Heart right ventricle (tissue), 16 donors: ENCODE data around the gene RABAC1. TPM values are rescaled to one million over a fixed set of nuclear protein-coding genes. Genes with fewer than 3 reads are reported as not detected.

Experiments used
- ATAC-seq, 8 donors: fragments of 200-7000 bp; cut with Tn5 transposase; one replicate each; pipeline ENCODE4 v1.9.1; 2020; ENCODE audit warnings: mild to moderate bottlenecking in 8 of 8, moderate library complexity in 8 of 8, moderate number of reproducible peaks in 1 of 8
- DNase-seq, 2 donors: peaks; one replicate each; pipeline ENCODE4 v3.0.0-alpha.2; 2020
- H3K27ac ChIP-seq, 10 donors: fragments of 200-600 bp; sonication (generic) in 2 of 10; one replicate each; pipeline versions ENCODE4 v1.5.0 to v1.8.0; 2020 to 2022; ENCODE audit warnings: mild to moderate bottlenecking in 3 of 10
- H3K27me3 ChIP-seq, 7 donors: fragments of 200-600 bp; one replicate each; pipeline ENCODE4 v1.8.0; 2021 to 2022; ENCODE audit warnings: mild to moderate bottlenecking in 2 of 7
- H3K36me3 ChIP-seq, 9 donors: fragments of 200-600 bp; sonication (generic) in 1 of 9; one replicate each; pipeline versions ENCODE4 v1.5.0 to v1.8.0; 2020 to 2022; ENCODE audit warnings: mild to moderate bottlenecking in 2 of 9
- H3K4me1 ChIP-seq, 9 donors: fragments of 200-600 bp; sonication (generic) in 1 of 9; one replicate each; pipeline versions ENCODE4 v1.5.0 to v1.8.0; 2020 to 2022; ENCODE audit warnings: mild to moderate bottlenecking in 4 of 9
- H3K4me3 ChIP-seq, 10 donors: fragments of 200-600 bp; sonication (generic) in 2 of 10; one replicate each; pipeline versions ENCODE4 v1.5.0 to v1.8.0; 2020 to 2022; ENCODE audit warnings: mild to moderate bottlenecking in 7 of 10, moderate library complexity in 2 of 10
- H3K9me3 ChIP-seq, 11 donors: fragments of 200-600 bp in 10 of 11; sonication (generic) in 2 of 11; one replicate each; pipeline versions ENCODE4 v1.5.0 to v1.8.0; 2013 to 2022; ENCODE audit warnings: mild to moderate bottlenecking in 2 of 11, control low read depth in 1 of 11, moderate library complexity in 1 of 11
- WGBS, 2 donors: extraction: QIAGEN DNeasy Blood & Tissue Kit; methylation state at CpG; one replicate each; pipeline ENCODE4 v1.1.7; 2013; ENCODE audit warnings: inconsistent platforms in 1 of 2; 5-methylcytosine and 5-hydroxymethylcytosine counted together
- intact Hi-C, 10 donors: fragments of 100-400 bp; cut with DNase I; formaldehyde crosslinking; loops; one replicate each; pipeline versions ENCODE4 v1.11.1 to v1.14.2; 2022
- polyA plus RNA-seq, 2 donors: library from polyadenylated mRNA; stranded (reverse); fragments of 200-250 nt; gene quantifications; one replicate each; pipeline ENCODE4 v1.2.3, GENCODE V29; 2013
- total RNA-seq, 10 donors: library from RNA; stranded (reverse); fragmentation: NEBNext Ultra II Directional in 3 of 10; extraction: Animal tissue kit (Norgen Biotek cat#: 25700) in 3 of 10; gene quantifications; one replicate each; pipeline versions ENCODE4 v1.2.1 to v1.2.4, GENCODE V29; 2021 to 2023
- TF ChIP-seq, protein P1 (sequence below), 9 donors: fragments of 200-600 bp; sonication (generic) in 2 of 9; IDR thresholded peaks; one replicate each; pipeline versions ENCODE4 v1.5.0 to v1.8.0; 2021 to 2022; ENCODE audit warnings: antibody characterized with exemption in 9 of 9, mild to moderate bottlenecking in 5 of 9, moderate library complexity in 1 of 9
- donor health status: Arrhythmogenic right ventricular cardiomyopathy.
- donor health status: ischemic (EF 13 %, LVEDD 7.1; RV severe dilation, severe dysfunction).
- donor health status: healthy with polysubstance abuse.
- donor health status: DM: no; HTN: yes; CAD: no.
- donor health status: DM: no; HTN: no; CAD: no.
- donor health status: ischemic (EF 25% LVEDD 6.9; RV normal size, moderate dysfunction).
- donor health status: ischemic (EF 25% LVEDD 5.7; RV mildly dilated, moderate dysfunction).
- donor health status: healthy.
- donor health status: DM: yes; HTN: yes; CAD: no.
- donor health status: Ischemic cardiomyopathy.
- donor health status: ischemic (EF 35%, LVEDD 5.7; RV mildly dilated, moderate dysfunction).
- donor health status: nonischemic (EF 11% LVEDD 7.7; RV severe dilation, severe dysfunction).
- donor health status: DM: yes; HTN: yes; CAD: no.
- donor health status: PGD.
- donor health status: ischemic (EF 29% LVEDD 5.4; RV normal size, mild dysfunction).
- donor health status: nonischemic (EF 23%, LVEDD 6.1; RV moderate dilation, normal function).

The RABAC1 gene
- total and polyA plus RNA-seq, 12 donors = 34.5 to 270 (median 54.8) TPM

DNA sequence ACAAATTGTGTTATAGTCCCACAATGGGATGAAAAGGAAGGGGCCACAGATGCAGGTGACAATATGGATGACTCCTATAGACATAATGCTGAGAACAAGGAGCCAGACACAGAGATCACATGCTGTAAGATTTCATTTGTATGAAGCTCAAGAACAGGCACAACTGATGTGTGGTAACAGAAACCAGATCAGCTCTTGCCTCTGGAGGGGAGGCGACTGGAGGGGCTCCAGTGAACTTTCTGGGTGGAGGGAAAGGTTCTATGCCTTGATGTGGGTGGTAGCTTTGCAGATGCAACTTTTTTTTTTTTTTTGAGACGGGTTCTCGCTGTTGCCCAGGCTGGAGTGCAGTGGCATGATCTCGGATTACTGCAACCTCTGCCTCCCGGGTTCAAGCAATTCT is 6.0 kb upstream of the RABAC1 start:
- DNase-seq (no peak), ATAC-seq (no peak)
- 72 to 78% methylated on average over 5 of the region's 5 CpGs for WGBS, 2 donors
- H3K4me3 ChIP-seq = no peak overlapping the region
- no peaks in the 10 kb centered on the region for H3K4me1 ChIP-seq
- TF ChIP-seq, protein P1, sequence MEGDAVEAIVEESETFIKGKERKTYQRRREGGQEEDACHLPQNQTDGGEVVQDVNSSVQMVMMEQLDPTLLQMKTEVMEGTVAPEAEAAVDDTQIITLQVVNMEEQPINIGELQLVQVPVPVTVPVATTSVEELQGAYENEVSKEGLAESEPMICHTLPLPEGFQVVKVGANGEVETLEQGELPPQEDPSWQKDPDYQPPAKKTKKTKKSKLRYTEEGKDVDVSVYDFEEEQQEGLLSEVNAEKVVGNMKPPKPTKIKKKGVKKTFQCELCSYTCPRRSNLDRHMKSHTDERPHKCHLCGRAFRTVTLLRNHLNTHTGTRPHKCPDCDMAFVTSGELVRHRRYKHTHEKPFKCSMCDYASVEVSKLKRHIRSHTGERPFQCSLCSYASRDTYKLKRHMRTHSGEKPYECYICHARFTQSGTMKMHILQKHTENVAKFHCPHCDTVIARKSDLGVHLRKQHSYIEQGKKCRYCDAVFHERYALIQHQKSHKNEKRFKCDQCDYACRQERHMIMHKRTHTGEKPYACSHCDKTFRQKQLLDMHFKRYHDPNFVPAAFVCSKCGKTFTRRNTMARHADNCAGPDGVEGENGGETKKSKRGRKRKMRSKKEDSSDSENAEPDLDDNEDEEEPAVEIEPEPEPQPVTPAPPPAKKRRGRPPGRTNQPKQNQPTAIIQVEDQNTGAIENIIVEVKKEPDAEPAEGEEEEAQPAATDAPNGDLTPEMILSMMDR (IDR thresholded peaks at IDR 0.05) = no peak
- intact Hi-C loops = no loop called here
- no peak overlapping the region for H3K27ac ChIP-seq
- peaks cover 0 to 4% (median 0%) of the 10 kb centered on the region in 7 donors for H3K27me3 ChIP-seq
- no peaks in the 10 kb centered on the region for H3K9me3 ChIP-seq
- peaks cover 0 to 43% (median 0%) of the 10 kb centered on the region in 9 donors for H3K36me3 ChIP-seq

DNA sequence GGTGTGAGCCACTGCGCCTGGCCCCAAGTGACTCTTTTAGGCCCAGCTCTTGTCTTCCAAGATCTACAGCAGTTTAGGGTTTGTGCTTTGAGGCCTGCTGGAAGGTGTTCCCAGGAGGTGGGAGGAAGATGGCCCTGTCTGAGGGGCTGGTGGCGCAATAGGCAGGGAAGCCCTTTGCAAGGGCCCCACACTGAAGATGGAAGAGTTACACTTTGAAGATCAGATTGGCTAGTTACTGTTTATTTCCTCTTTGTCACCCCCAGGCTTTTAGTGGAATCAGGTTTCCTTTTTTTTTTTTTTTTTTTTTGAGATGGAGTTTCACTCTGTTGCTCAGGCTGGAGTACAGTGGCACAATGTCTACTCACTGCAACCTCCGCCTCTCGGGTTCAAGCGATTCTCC is 1.9 kb upstream of the RABAC1 start:
- H3K9me3 ChIP-seq = no peaks in the 10 kb centered on the region
- H3K36me3 ChIP-seq = peaks cover 0 to 12% (median 0%) of the 10 kb centered on the region in 9 donors
- H3K27ac ChIP-seq = no peak overlapping the region
- intact Hi-C loops = no loop called here
- H3K4me3 ChIP-seq = no peak overlapping the region
- peaks cover 6 to 28% (median 21%) of the 10 kb centered on the region in 9 donors for H3K4me1 ChIP-seq
- H3K27me3 ChIP-seq = no peaks in the 10 kb centered on the region
- DNase-seq = no peak
- no peak for ATAC-seq
- WGBS, 2 donors = 97% methylated on average over 5 of the region's 5 CpGs
- TF ChIP-seq, protein P1 (IDR thresholded peaks at IDR 0.05) = no peak

DNA sequence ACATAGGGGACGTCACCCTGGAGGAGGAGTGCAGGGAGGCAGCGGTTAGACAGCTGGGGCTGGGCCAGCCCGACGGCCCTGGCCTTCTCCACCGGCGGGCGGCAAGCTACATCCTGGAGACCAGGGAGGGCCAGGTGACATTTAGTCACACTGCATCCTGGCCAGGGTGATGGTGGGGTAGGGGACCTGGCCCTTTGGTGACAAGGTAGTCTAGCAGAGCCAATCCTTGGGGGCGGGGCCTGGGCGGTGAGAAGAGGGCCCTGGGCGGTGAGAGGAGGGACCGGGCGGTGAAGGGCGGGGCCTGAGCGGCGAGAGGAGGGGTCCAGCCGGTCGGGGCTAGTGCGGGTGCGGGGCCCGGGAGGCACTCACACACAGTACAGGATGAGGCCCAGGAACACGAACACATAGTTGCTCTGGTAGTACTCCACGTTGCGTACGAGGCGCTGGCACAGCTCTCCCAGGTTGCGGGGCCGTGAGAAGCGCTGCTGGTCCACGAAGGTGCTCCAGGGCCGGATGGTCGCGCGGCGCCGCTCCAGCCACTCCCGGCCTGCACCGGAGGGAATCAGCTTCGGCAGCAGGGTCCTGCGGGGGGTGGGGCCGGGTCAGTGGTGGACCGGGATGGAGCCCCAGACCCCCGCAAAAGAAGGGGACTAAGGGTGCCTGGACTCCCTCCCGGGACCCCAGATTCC is 610 bp downstream of the RABAC1 start:
- peak; percentile 67 to 84 (median 80) for ATAC-seq
- WGBS, 2 donors = 0 to 2% methylated on average over 43 of the region's 43 CpGs
- Histone ChIP-seq H3K36me3 (peaks cover 0 to 28% (median 0%) of the 10 kb centered on the region in 9 donors), H3K27me3 (no peaks in the 10 kb centered on the region), H3K4me3 (peak overlapping the region; percentile 57 to 100 (median 96)), H3K4me1 (peaks cover 6 to 34% (median 21%) of the 10 kb centered on the region in 9 donors), H3K27ac (peak overlapping the region; percentile 66 to 94 (median 89)), H3K9me3 (no peaks in the 10 kb centered on the region)
- TF ChIP-seq, protein P1 (IDR thresholded peaks at IDR 0.05) = no peak
- peak; percentile 85 to 86 for DNase-seq
- intact Hi-C loops = loop anchor here in 7 of 10 donors (5.0 kb wide), 3 partner anchors 76 to 96 kb away; partner anchors contain the start of genes RPS19 (in 3 of the 7) and ARHGEF1 (in 2 of the 7)

DNA sequence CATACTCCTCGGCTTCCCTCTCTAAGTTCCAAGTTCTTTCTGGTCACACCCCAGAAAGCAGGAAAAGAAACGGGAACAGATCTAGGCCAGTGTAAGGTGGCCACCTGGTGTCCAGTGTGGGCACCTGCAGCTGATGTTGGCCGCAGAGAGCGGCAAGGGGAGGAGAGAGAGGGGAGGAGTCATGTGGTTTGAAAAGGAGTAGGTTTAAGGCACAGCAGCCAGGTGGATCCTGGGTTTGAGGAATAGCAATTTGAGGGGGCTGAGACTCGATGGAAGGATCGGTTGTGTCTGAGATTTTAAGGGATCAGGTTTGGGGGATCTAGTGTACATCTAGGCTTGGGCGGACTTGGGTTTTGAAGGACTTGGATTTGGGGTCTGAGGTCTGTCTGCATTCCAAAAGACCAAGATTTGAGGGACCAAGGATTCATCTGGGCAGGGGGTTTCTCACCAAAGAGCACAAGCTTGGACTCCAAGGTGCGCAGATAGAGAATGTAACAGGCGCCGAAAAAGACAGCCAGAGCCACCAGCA is 1.2 kb downstream of the RABAC1 start:
- ATAC-seq = peak; percentile 49 to 77 (median 68)
- H3K27ac ChIP-seq = peak overlapping the region in 9 of 10 donors; percentile 69 to 94 (median 89)
- intact Hi-C loops = loop anchor here in 7 of 10 donors (5.0 kb wide), 3 partner anchors 76 to 96 kb away; partner anchors contain the start of genes RPS19 (in 3 of the 7) and ARHGEF1 (in 2 of the 7)

More for the DNA sequence above, 1.2 kb downstream of the RABAC1 start:
- 15 to 19% methylated on average over 10 of the region's 10 CpGs for WGBS, 2 donors
- H3K27me3 ChIP-seq = no peaks in the 10 kb centered on the region
- peaks cover 6 to 34% (median 21%) of the 10 kb centered on the region in 9 donors for H3K4me1 ChIP-seq
- H3K9me3 ChIP-seq = no peaks in the 10 kb centered on the region
- peak overlapping the region; percentile 57 to 100 (median 96) for H3K4me3 ChIP-seq
- TF ChIP-seq, protein P1 (IDR thresholded peaks at IDR 0.05) = peak; percentile 61 to 91 (median 77)
- peaks cover 0 to 28% (median 0%) of the 10 kb centered on the region in 9 donors for H3K36me3 ChIP-seq
- DNase-seq = peak; percentile 54 to 63
